ENCODE measurements around the gene TSHZ3. TPM values are rescaled to one million over a fixed set of nuclear protein-coding genes. Genes with fewer than 3 reads are reported as not detected.

Gene TSHZ3
- total RNA-seq, 1 experiment from 2014 or later = 3.2 TPM

DNA sequence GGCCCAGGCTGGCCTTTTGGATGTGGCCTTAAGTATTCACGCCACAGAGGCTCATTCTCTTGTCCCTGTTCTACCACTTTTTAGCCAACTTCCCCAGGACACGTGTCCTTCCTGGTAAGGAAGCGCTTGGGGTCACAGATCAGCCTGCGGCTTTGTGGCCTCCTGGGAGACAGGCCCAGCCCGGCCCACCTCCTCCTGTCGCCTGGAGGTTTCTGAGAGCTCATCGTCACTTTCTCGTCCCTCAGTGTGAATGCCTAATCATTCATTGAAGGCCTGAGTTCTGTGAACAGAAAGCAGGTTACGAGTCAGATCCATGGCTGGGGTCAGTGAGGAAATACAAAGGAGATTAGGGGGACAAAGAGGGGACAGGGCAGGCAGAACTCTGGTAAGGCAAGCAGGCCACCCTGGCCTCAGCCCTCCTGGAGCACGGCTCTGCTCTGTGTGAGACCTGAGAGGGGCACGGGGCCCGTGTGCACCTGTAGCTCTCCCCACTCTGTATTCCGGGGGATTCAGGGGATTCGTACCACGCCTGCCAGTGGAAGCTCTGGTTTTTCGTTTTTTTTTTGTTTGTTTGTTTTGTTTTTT lies 38.6 kb upstream of the TSHZ3 start:
- WGBS (ENCODE audit: extremely low coverage, insufficient read length, low lambda C conversion rate) = no CpG with 5 or more reads among the region's 16 CpGs
- Histone ChIP-seq H2AK5ac (ENCODE audit: insufficient read length, low read length) (no peak overlapping the region), H3K79me1 (ENCODE audit: insufficient read depth, low read depth, low read length, poor library complexity, severe bottlenecking) (no peaks in the 10 kb centered on the region), H3T11ph (ENCODE audit: low read length) (no peak overlapping the region), H4K8ac (replicated peaks; ENCODE audit: insufficient read length, low read depth, low read length) (no peak overlapping the region), H3K9me3 (ENCODE audit: control insufficient read depth, low read depth, low read length) (no peaks in the 10 kb centered on the region), H3K4me2 (ENCODE audit: insufficient read depth, insufficient read length, low read length) (no peak overlapping the region), H2AFZ (ENCODE audit: low read length) (no peak overlapping the region), H4K91ac (ENCODE audit: insufficient read length, low read depth, low read length) (no peak overlapping the region), H2BK120ac (ENCODE audit: low read depth, low read length, poor library complexity, severe bottlenecking) (no peak overlapping the region), H3K4ac (ENCODE audit: low read depth, low read length) (no peak overlapping the region), H4K5ac (ENCODE audit: insufficient read length, low read depth, low read length) (no peak overlapping the region), H3K79me2 (ENCODE audit: insufficient read depth, low read length) (no peaks in the 10 kb centered on the region), H3K27ac (ENCODE audit: insufficient read length, low read depth, low read length) (no peak overlapping the region), H3K9ac (ENCODE audit: extremely low read depth, insufficient read length, low read length) (no peak overlapping the region), H3K4me1 (ENCODE audit: insufficient read depth, low read length) (peaks cover 2% of the 10 kb centered on the region; the same call in 1 of the 2 replicates), H3K23me2 (ENCODE audit: insufficient read length, low read depth, low read length, poor library complexity, severe bottlenecking) (no peaks in the 10 kb centered on the region), H4K20me1 (ENCODE audit: control insufficient read depth, insufficient read depth, insufficient read length) (no peaks in the 10 kb centered on the region), H3K18ac (ENCODE audit: insufficient read length, low read depth, low read length) (no peak overlapping the region), H2BK12ac (ENCODE audit: insufficient read length, low read depth, low read length) (no peak overlapping the region), H2BK15ac (ENCODE audit: low read depth, low read length) (no peak overlapping the region), H2BK20ac (ENCODE audit: low read depth, low read length, poor library complexity, severe bottlenecking) (no peak overlapping the region), H3K14ac (ENCODE audit: insufficient read depth, low read length) (no peak overlapping the region), H2BK5ac (ENCODE audit: insufficient read length, low read length) (no peak overlapping the region), H3K56ac (ENCODE audit: insufficient read length, low read depth, low read length) (no peak overlapping the region), H3K27me3 (ENCODE audit: insufficient read depth, low read length) (no peaks in the 10 kb centered on the region), H3K23ac (ENCODE audit: insufficient read length, low read depth, low read length) (no peak overlapping the region)
- Mint-ChIP-seq H3K9me3 (0 out of 5 replicates have a peak, but pooled peaks cover 0 to 2% of the 10 kb centered on the region in 2 experiments), H3K4me1 (peaks cover 13 to 19% of the 10 kb centered on the region in 2 experiments), H3K36me3 (ENCODE audit: insufficient read depth in 1 of 3, low read depth in 3 of 3) (no peaks in the 10 kb centered on the region), H3K27ac (peak overlapping the region in 2 of 3 experiments; percentile 2 to 57; a peak in 1 of 7 replicates), H3K4me3 (no peak overlapping the region), H3K27me3 (ENCODE audit: low read depth) (no peaks in the 10 kb centered on the region)
- no peak for DNase-seq
- TF ChIP-seq, protein P1, sequence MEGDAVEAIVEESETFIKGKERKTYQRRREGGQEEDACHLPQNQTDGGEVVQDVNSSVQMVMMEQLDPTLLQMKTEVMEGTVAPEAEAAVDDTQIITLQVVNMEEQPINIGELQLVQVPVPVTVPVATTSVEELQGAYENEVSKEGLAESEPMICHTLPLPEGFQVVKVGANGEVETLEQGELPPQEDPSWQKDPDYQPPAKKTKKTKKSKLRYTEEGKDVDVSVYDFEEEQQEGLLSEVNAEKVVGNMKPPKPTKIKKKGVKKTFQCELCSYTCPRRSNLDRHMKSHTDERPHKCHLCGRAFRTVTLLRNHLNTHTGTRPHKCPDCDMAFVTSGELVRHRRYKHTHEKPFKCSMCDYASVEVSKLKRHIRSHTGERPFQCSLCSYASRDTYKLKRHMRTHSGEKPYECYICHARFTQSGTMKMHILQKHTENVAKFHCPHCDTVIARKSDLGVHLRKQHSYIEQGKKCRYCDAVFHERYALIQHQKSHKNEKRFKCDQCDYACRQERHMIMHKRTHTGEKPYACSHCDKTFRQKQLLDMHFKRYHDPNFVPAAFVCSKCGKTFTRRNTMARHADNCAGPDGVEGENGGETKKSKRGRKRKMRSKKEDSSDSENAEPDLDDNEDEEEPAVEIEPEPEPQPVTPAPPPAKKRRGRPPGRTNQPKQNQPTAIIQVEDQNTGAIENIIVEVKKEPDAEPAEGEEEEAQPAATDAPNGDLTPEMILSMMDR (conservative IDR thresholded peaks at IDR 0.05) = no peak
